Activated CD4-positive, alpha-beta T cell treated with anti-CD3 and anti-CD28 coated beads for 36 hours (primary cell): ENCODE data around the gene IRGC. TPM values are rescaled to one million over a fixed set of nuclear protein-coding genes. Genes with fewer than 3 reads are reported as not detected.

Experiments used
- ATAC-seq: fragments of 200-7000 bp; cut with Tn5 transposase; one replicate; pipeline ENCODE4 v1.10.0; 2021; ENCODE audit warnings: mild to moderate bottlenecking, moderate library complexity
- CTCF ChIA-PET: fragments of 350-600 bp; sonication (Branson Sonifier 250); formaldehyde crosslinking; loops from one replicate; lab custom pipeline; 2021; ENCODE audit warnings: antibody characterized with exemption; lab: Charles Lee
- POLR2A ChIA-PET: fragments of 350-600 bp; sonication (Branson Sonifier 250); formaldehyde crosslinking; loops from one replicate; lab custom pipeline; 2021; ENCODE audit warnings: antibody characterized with exemption, inconsistent platforms; lab: Charles Lee
- DNase-seq: peaks from one replicate; pipeline ENCODE4 v3.0.0-alpha.2; 2020
- H3K27ac Mint-ChIP-seq: one replicate; pipeline ENCODE4 v1.8.0; 2021; ENCODE audit warnings: mixed read lengths
- H3K27me3 Mint-ChIP-seq: one replicate; pipeline ENCODE4 v1.8.0; 2021; ENCODE audit warnings: mixed read lengths
- H3K36me3 Mint-ChIP-seq: one replicate; pipeline ENCODE4 v1.8.0; 2021; ENCODE audit warnings: low read depth, mixed read lengths
- H3K4me1 Mint-ChIP-seq: one replicate; pipeline ENCODE4 v1.8.0; 2021; ENCODE audit warnings: mixed read lengths
- H3K4me3 Mint-ChIP-seq: one replicate; pipeline ENCODE4 v1.8.0; 2021; ENCODE audit warnings: mild to moderate bottlenecking, moderate library complexity, mixed read lengths
- H3K9me3 Mint-ChIP-seq: one replicate; pipeline ENCODE4 v1.8.0; 2021; ENCODE audit warnings: low read depth, mixed read lengths
- intact Hi-C, 2 experiments: fragments of 100-400 bp; cut with DNase I in 1 of 2; cut with micrococcal nuclease in 1 of 2; formaldehyde crosslinking; loops; one replicate each; pipeline versions ENCODE4 v1.14.2 to v1.15.1; 2022 to 2024; cut with DNase I, micrococcal nuclease
- total RNA-seq, 2 experiments: library from RNA; stranded (reverse); gene quantifications; one replicate each; pipeline ENCODE4 v1.2.3, GENCODE V29; 2021

Gene IRGC
- total RNA-seq, result not detected

- Mint-ChIP-seq H3K9me3 (no peaks in the 10 kb centered on the region), H3K27ac (no peak within 1 kb of the TSS)
- CTCF ChIA-PET, result interaction anchor here (0.6 to 0.7 kb wide), 2 partner anchors 46 to 47 kb away, joined by 3 to 4 read pairs; partner anchors contain the start of gene PLAUR
These were observed at the start of gene IRGC for GRCh38 chr19:43715776-43716175. Gene IRGC, plus strand, starts transcription at chr19:43716076. Its CDS starts 2,483 bp downstream, at chr19:43718559.

GRCh38 chr19:43667126-43667875, 48.6 kb upstream of the IRGC start:
- Mint-ChIP-seq H3K4me3 (peak overlapping the region; percentile 85), H3K27ac (peak overlapping the region; percentile 90), H3K4me1 (peaks cover 42% of the 10 kb centered on the region), H3K27me3 (no peaks in the 10 kb centered on the region), H3K9me3 (no peaks in the 10 kb centered on the region), H3K36me3 (peaks cover 24% of the 10 kb centered on the region)
- intact Hi-C loops, result no loop called here
- no peak for ATAC-seq
- ChIA-PET POLR2A (interaction anchor here (1.7 kb wide), 1 partner anchor 204 kb away, joined by 10 read pairs; no protein-coding TSS in a partner anchor), CTCF (interaction anchor here (0.7 to 1.4 kb wide), 3 partner anchors 13 to 143 kb away, joined by 3 to 12 read pairs (median 4); no protein-coding TSS in a partner anchor)
- DNase-seq, result no peak

More at GRCh38 chr19:43715776-43716175, at the start of gene IRGC:
- Mint-ChIP-seq H3K27me3 (peaks cover 6% of the 10 kb centered on the region), H3K4me3 (no peak within 1 kb of the TSS), H3K4me1 (peaks cover 3% of the 10 kb centered on the region), H3K36me3 (no peaks in the 10 kb centered on the region)
- no peak for ATAC-seq
- POLR2A ChIA-PET, result no interaction called here
- DNase-seq, result no peak
- intact Hi-C loops, result no loop called here

- no peak for DNase-seq
- intact Hi-C loops, result loop anchor here (1.0 to 2.0 kb wide), 16 partner anchors 29 to 1079 kb away; partner anchors contain the start of genes PHLDB3 (in 2 of the 2), SMG9 (in 2 of the 2), ZNF575 (in 2 of the 2) and CADM4 (in 1 of the 2)
- ChIA-PET POLR2A (interaction anchor here (0.6 to 1.7 kb wide), 6 partner anchors 34 to 205 kb away, joined by 3 to 14 read pairs (median 8); partner anchors contain the start of genes IRGQ, SMG9 and ZNF576), CTCF (interaction anchor here (0.7 to 1.4 kb wide), 30 partner anchors 14 to 221 kb away, joined by 3 to 20 read pairs (median 4); partner anchors contain the start of genes IRGC, IRGQ, LYPD3 and PHLDB3)
- Mint-ChIP-seq H3K27ac (peak overlapping the region; percentile 90), H3K27me3 (no peaks in the 10 kb centered on the region), H3K4me1 (peaks cover 42% of the 10 kb centered on the region), H3K36me3 (peaks cover 23% of the 10 kb centered on the region), H3K4me3 (peak overlapping the region; percentile 85), H3K9me3 (no peaks in the 10 kb centered on the region)
- ATAC-seq, result no peak
These were observed 47.9 kb upstream of the IRGC start for GRCh38 chr19:43667876-43668405.

GRCh38 chr19:43668406-43669109, 47.3 kb upstream of the IRGC start:
- H3K4me1 Mint-ChIP-seq, result peaks cover 42% of the 10 kb centered on the region
- H3K9me3 Mint-ChIP-seq, result no peaks in the 10 kb centered on the region
- CTCF ChIA-PET, result interaction anchor here (0.5 to 1.4 kb wide), 31 partner anchors 15 to 222 kb away, joined by 3 to 20 read pairs (median 4); partner anchors contain the start of genes IRGC, IRGQ, LYPD3 and PHLDB3
- H3K27me3 Mint-ChIP-seq, result no peaks in the 10 kb centered on the region
- H3K27ac Mint-ChIP-seq, result peak overlapping the region; percentile 90
- DNase-seq, result peak; percentile 99
- POLR2A ChIA-PET, result interaction anchor here (0.6 to 1.7 kb wide), 6 partner anchors 33 to 205 kb away, joined by 3 to 14 read pairs (median 8); partner anchors contain the start of genes IRGQ, SMG9 and ZNF576
- intact Hi-C loops, result loop anchor here (1.0 to 2.0 kb wide), 17 partner anchors 29 to 1078 kb away; partner anchors contain the start of genes PHLDB3 (in 2 of the 2), SMG9 (in 2 of the 2), ZNF575 (in 2 of the 2) and CADM4 (in 1 of the 2)
- peak overlapping the region; percentile 85 for H3K4me3 Mint-ChIP-seq
- H3K36me3 Mint-ChIP-seq, result peaks cover 23% of the 10 kb centered on the region
- peak; percentile 86 for ATAC-seq

- Mint-ChIP-seq H3K4me1 (peaks cover 41% of the 10 kb centered on the region), H3K4me3 (no peak overlapping the region), H3K9me3 (no peaks in the 10 kb centered on the region), H3K36me3 (peaks cover 8% of the 10 kb centered on the region), H3K27ac (peak overlapping the region; percentile 25), H3K27me3 (no peaks in the 10 kb centered on the region)
- DNase-seq, result no peak
- POLR2A ChIA-PET, result interaction anchor here (1.2 kb wide), 1 partner anchor 83 kb away, joined by 3 read pairs; the partner anchor contains the start of gene SMG9
- CTCF ChIA-PET, result interaction anchor here (0.7 kb wide), 2 partner anchors 117 to 1210 kb away, joined by 3 read pairs; no protein-coding TSS in a partner anchor
- no peak for ATAC-seq
- intact Hi-C loops, result loop anchor here in 1 of 2 experiments (5.0 kb wide), 1 partner anchor 50 kb away; no protein-coding TSS in a partner anchor
These were observed 43.7 kb upstream of the IRGC start for GRCh38 chr19:43672061-43672679.

GRCh38 chr19:43673637-43674036, 42.2 kb upstream of the IRGC start:
- peaks cover 28% of the 10 kb centered on the region for H3K4me1 Mint-ChIP-seq
- CTCF ChIA-PET, result interaction anchor here (0.6 to 1.3 kb wide), 2 partner anchors 103 to 118 kb away, joined by 3 to 4 read pairs; no protein-coding TSS in a partner anchor
- ATAC-seq, result no peak
- no peak overlapping the region for H3K27ac Mint-ChIP-seq
- DNase-seq, result no peak
- no peaks in the 10 kb centered on the region for H3K27me3 Mint-ChIP-seq
- no peak overlapping the region for H3K4me3 Mint-ChIP-seq
- intact Hi-C loops, result loop anchor here in 1 of 2 experiments (5.0 kb wide), 1 partner anchor 49 kb away; no protein-coding TSS in a partner anchor
- H3K36me3 Mint-ChIP-seq, result no peaks in the 10 kb centered on the region
- POLR2A ChIA-PET, result interaction anchor here (0.6 kb wide), 1 partner anchor 20 kb away, joined by 3 read pairs; no protein-coding TSS in a partner anchor
- H3K9me3 Mint-ChIP-seq, result no peaks in the 10 kb centered on the region

GRCh38 chr19:43674183-43674582, 41.7 kb upstream of the IRGC start:
- ATAC-seq (no peak), DNase-seq (no peak)
- intact Hi-C loops, result loop anchor here in 1 of 2 experiments (5.0 kb wide), 1 partner anchor 48 kb away; no protein-coding TSS in a partner anchor
- CTCF ChIA-PET, result interaction anchor here (1.3 kb wide), 1 partner anchor 119 kb away, joined by 4 read pairs; no protein-coding TSS in a partner anchor
- Mint-ChIP-seq H3K36me3 (no peaks in the 10 kb centered on the region), H3K27me3 (no peaks in the 10 kb centered on the region), H3K4me1 (peaks cover 24% of the 10 kb centered on the region), H3K27ac (no peak overlapping the region), H3K9me3 (no peaks in the 10 kb centered on the region), H3K4me3 (no peak overlapping the region)
- POLR2A ChIA-PET, result no interaction called here

- Mint-ChIP-seq H3K36me3 (no peaks in the 10 kb centered on the region), H3K4me1 (peaks cover 22% of the 10 kb centered on the region), H3K4me3 (no peak overlapping the region), H3K27ac (no peak overlapping the region), H3K27me3 (no peaks in the 10 kb centered on the region), H3K9me3 (no peaks in the 10 kb centered on the region)
- POLR2A ChIA-PET, result no interaction called here
- ATAC-seq, result no peak
- CTCF ChIA-PET, result no interaction called here
- intact Hi-C loops, result loop anchor here in 1 of 2 experiments (5.0 kb wide), 1 partner anchor 48 kb away; no protein-coding TSS in a partner anchor
- DNase-seq, result no peak
These were observed 41.3 kb upstream of the IRGC start for GRCh38 chr19:43674596-43674995.

GRCh38 chr19:43675269-43675879, 40.5 kb upstream of the IRGC start:
- Mint-ChIP-seq H3K36me3 (no peaks in the 10 kb centered on the region), H3K27ac (peak overlapping the region; percentile 86), H3K4me3 (peak overlapping the region; percentile 16), H3K4me1 (peaks cover 16% of the 10 kb centered on the region), H3K9me3 (no peaks in the 10 kb centered on the region), H3K27me3 (no peaks in the 10 kb centered on the region)
- ATAC-seq (peak; percentile 89), DNase-seq (peak; percentile 29)
- ChIA-PET CTCF (no interaction called here), POLR2A (no interaction called here)
- intact Hi-C loops, result loop anchor here in 1 of 2 experiments (1.0 kb wide), 1 partner anchor 26 kb away; no protein-coding TSS in a partner anchor
